ENCODE measurements around the gene ZNF436. TPM values are rescaled to one million over a fixed set of nuclear protein-coding genes. Genes with fewer than 3 reads are reported as not detected.

ZNF436 gene
- total RNA-seq, 2 donors from 2014 or later: 8.9 to 10.3 TPM

DNA sequence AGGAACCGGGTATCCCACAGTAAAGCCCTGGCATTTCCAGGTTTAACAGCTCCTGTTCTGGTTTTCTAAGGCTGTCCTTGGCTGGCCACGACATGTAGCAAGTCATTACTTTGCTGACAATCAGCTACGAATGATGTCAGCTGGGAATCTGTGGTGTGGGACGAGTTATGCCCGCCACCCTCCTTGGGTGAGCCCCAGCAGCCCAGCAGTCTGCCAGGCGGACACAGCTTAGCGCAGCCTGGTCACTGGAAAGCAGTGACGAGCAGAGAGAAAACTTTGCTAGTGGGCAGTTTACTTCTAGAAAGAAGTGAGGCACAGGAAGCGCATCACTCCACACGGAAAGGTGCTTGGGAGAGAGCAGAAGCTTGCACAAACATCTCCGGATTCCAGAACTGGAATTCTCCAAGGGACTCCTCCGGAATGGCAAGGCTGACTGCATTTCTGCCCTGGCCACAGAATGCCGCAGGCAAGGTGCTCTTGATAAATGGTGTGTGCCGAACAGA is 15.5 kb upstream of the ZNF436 start:
- no peaks in the 10 kb centered on the region for H3K27me3 ChIP-seq (ENCODE audit: control insufficient read depth, insufficient read depth, low read length, poor library complexity, severe bottlenecking)
- H3K9me3 ChIP-seq (ENCODE audit: control insufficient read depth, low read length): no peaks in the 10 kb centered on the region

DNA sequence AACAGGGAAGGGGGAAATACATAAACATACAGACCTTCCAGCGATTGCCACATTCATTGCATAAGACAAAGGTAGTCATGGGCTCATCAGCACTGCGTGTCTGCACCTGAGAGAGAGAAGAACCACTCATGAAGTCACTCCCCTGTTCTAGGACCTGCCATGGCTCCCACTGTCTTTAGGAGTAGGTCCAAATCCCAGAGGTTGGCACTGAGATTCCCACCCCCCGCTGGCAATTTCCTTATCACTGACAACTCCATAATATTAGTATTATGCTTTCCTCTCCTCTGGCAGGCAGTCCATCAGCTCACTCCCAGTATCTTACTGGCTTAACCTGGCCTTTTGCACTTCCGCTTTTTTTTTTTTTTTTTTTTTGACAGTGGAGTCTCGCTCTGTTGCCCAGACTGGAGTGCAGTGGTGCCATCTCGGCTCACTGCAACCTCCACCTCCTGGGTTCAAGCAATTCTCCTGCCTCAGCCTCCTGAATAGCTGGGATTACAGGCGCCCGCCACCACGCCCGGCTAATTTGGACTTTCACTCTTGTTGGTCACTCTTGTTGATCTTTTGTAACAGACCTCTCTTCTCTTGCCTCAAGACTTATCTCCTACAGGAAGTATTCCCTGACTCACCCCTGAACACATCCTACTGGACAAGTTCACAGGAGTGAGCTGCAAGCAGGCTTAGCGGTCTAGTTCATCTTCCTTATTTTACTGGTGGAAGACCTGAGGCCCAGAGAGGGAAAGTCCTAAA is 14.8 kb upstream of the ZNF436 start:
- DNase-seq: peak; percentile 32
- H3K4me1 Mint-ChIP-seq: peaks cover 7% of the 10 kb centered on the region
- H3K27me3 Mint-ChIP-seq (ENCODE audit: insufficient read depth): peaks cover 87% of the 10 kb centered on the region
- H3K27ac ChIP-seq (ENCODE audit: low read depth, low read length): no peak overlapping the region
- WGBS, 2 experiments (ENCODE audit: insufficient coverage in 1 of 2, insufficient read length in 1 of 2): 77 to 85% methylated on average over 5 to 11 of the region's 11 CpGs
- no peak overlapping the region for H3K4me3 Mint-ChIP-seq
- peaks cover 6% of the 10 kb centered on the region for H3K36me3 Mint-ChIP-seq (ENCODE audit: low read depth)
- no peaks in the 10 kb centered on the region for H3K36me3 ChIP-seq (ENCODE audit: control insufficient read depth, insufficient read depth, low read length)
- H3K9me3 Mint-ChIP-seq: peaks cover 4% of the 10 kb centered on the region
- H3K27me3 ChIP-seq (ENCODE audit: control insufficient read depth, insufficient read depth, low read length, poor library complexity, severe bottlenecking): no peaks in the 10 kb centered on the region
- no peaks in the 10 kb centered on the region for H3K9me3 ChIP-seq (ENCODE audit: control insufficient read depth, low read length)
- H3K4me1 ChIP-seq (ENCODE audit: control insufficient read depth, insufficient read depth, low read length): peaks cover 3% of the 10 kb centered on the region
- H3K27ac Mint-ChIP-seq: no peak overlapping the region
- no peak overlapping the region for H3K4me3 ChIP-seq (ENCODE audit: low read length)
- TF ChIP-seq, protein P1, sequence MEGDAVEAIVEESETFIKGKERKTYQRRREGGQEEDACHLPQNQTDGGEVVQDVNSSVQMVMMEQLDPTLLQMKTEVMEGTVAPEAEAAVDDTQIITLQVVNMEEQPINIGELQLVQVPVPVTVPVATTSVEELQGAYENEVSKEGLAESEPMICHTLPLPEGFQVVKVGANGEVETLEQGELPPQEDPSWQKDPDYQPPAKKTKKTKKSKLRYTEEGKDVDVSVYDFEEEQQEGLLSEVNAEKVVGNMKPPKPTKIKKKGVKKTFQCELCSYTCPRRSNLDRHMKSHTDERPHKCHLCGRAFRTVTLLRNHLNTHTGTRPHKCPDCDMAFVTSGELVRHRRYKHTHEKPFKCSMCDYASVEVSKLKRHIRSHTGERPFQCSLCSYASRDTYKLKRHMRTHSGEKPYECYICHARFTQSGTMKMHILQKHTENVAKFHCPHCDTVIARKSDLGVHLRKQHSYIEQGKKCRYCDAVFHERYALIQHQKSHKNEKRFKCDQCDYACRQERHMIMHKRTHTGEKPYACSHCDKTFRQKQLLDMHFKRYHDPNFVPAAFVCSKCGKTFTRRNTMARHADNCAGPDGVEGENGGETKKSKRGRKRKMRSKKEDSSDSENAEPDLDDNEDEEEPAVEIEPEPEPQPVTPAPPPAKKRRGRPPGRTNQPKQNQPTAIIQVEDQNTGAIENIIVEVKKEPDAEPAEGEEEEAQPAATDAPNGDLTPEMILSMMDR (conservative IDR thresholded peaks at IDR 0.05): no peak
- no peak overlapping the region for H3K9ac ChIP-seq (ENCODE audit: extremely low read depth, low read length, poor library complexity, severe bottlenecking)

More for the DNA sequence above, 15.5 kb upstream of the ZNF436 start:
- Histone ChIP-seq H3K36me3 (ENCODE audit: control insufficient read depth, insufficient read depth, low read length) (no peaks in the 10 kb centered on the region), H3K4me3 (ENCODE audit: low read length) (no peak overlapping the region), H3K9ac (ENCODE audit: extremely low read depth, low read length, poor library complexity, severe bottlenecking) (no peak overlapping the region), H3K4me1 (ENCODE audit: control insufficient read depth, insufficient read depth, low read length) (peaks cover 3% of the 10 kb centered on the region), H3K27ac (ENCODE audit: low read depth, low read length) (no peak overlapping the region)
- H3K4me3 Mint-ChIP-seq: no peak overlapping the region
- no peak overlapping the region for H3K27ac Mint-ChIP-seq
- H3K9me3 Mint-ChIP-seq: peaks cover 4% of the 10 kb centered on the region
- peak; percentile 22 for DNase-seq
- H3K4me1 Mint-ChIP-seq: peaks cover 12% of the 10 kb centered on the region
- TF ChIP-seq, protein P1 (conservative IDR thresholded peaks at IDR 0.05): no peak
- peaks cover 6% of the 10 kb centered on the region for H3K36me3 Mint-ChIP-seq (ENCODE audit: low read depth)
- peaks cover 92% of the 10 kb centered on the region for H3K27me3 Mint-ChIP-seq (ENCODE audit: insufficient read depth)
- 81 to 89% methylated on average over 14 of the region's 14 CpGs for WGBS, 2 experiments (ENCODE audit: insufficient coverage in 1 of 2, insufficient read length in 1 of 2)

DNA sequence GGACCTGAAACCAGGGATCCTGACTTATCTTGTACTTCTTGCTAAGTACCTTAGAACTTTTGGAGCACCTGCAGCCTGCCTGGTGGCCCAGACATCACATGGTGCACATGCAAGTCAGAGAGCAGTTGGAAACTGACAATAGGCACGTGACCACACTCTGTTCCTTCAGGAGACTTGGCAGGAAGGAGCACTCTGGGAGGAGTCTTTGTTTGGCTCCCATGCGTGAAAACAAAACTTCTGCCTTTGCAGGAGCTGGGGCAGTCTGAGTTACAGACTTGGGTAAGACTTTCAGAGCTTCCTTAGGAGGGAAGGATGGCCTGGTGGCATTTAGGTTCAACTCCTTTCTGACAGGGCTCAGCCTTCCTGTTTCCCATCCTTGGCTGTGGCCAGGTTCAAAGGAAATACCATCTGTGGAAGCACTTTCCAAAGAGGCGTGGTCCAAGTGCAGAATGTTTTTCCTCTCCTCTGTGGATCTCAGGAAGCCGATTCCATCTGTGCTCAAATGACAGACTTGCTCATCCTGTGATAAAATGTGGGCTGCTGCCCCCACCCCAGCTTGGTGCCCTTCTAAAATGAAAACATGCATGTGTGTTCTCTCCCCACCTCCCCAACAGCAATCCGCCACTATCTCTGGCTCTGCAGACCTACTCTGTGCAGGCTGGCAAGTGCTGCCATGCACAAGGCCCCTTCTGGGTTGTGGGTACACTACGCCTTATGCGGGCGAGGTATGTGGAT is 14.1 kb upstream of the ZNF436 start:
- TF ChIP-seq, protein P1 (conservative IDR thresholded peaks at IDR 0.05): no peak
- WGBS, 2 experiments (ENCODE audit: insufficient coverage in 1 of 2, insufficient read length in 1 of 2): 88 to 90% methylated on average over 7 to 8 of the region's 8 CpGs
- Mint-ChIP-seq H3K27me3 (ENCODE audit: insufficient read depth) (peaks cover 84% of the 10 kb centered on the region), H3K4me3 (no peak overlapping the region), H3K9me3 (peaks cover 4% of the 10 kb centered on the region), H3K27ac (no peak overlapping the region), H3K4me1 (peaks cover 7% of the 10 kb centered on the region), H3K36me3 (ENCODE audit: low read depth) (peaks cover 6% of the 10 kb centered on the region)
- Histone ChIP-seq H3K4me3 (ENCODE audit: low read length) (no peak overlapping the region), H3K36me3 (ENCODE audit: control insufficient read depth, insufficient read depth, low read length) (no peaks in the 10 kb centered on the region), H3K4me1 (ENCODE audit: control insufficient read depth, insufficient read depth, low read length) (peaks cover 3% of the 10 kb centered on the region), H3K27me3 (ENCODE audit: control insufficient read depth, insufficient read depth, low read length, poor library complexity, severe bottlenecking) (no peaks in the 10 kb centered on the region), H3K9ac (ENCODE audit: extremely low read depth, low read length, poor library complexity, severe bottlenecking) (no peak overlapping the region), H3K27ac (ENCODE audit: low read depth, low read length) (no peak overlapping the region), H3K9me3 (ENCODE audit: control insufficient read depth, low read length) (no peaks in the 10 kb centered on the region)
- peak; percentile 38 for DNase-seq
